H9 (cell line): ENCODE measurements around the gene ZNF746. TPM values are rescaled to one million over a fixed set of nuclear protein-coding genes. Genes with fewer than 3 reads are reported as not detected.

Source experiments
- DNase-seq: peaks from one replicate; pipeline ENCODE4 v3.0.0-alpha.2; 2017
- H2AFZ ChIP-seq: one replicate; pipeline ENCODE4 v1.6.1; 2013; ENCODE audit warnings: mild to moderate bottlenecking, low read length, control low read depth, moderate library complexity
- H2AK5ac ChIP-seq: 2 replicates; pipeline ENCODE4 v1.6.1; 2013; ENCODE audit warnings: low read length, control low read depth, mixed read lengths; ENCODE audit not compliant: insufficient read length
- H2BK120ac ChIP-seq: one replicate; pipeline ENCODE4 v1.6.1; 2013; ENCODE audit warnings: low read depth, mild to moderate bottlenecking, low read length, control low read depth, inconsistent platforms; ENCODE audit not compliant: poor library complexity, severe bottlenecking
- H2BK12ac ChIP-seq: 2 replicates; pipeline ENCODE4 v1.6.1; 2013; ENCODE audit warnings: low read length, control low read depth, mixed read lengths, low read depth; ENCODE audit not compliant: insufficient read length
- H2BK15ac ChIP-seq: 2 replicates; pipeline ENCODE4 v1.6.1; 2013; ENCODE audit warnings: low read depth, low read length, control low read depth
- H2BK20ac ChIP-seq: one replicate; pipeline ENCODE4 v1.6.1; 2013; ENCODE audit warnings: low read depth, mild to moderate bottlenecking, low read length, control low read depth, inconsistent platforms; ENCODE audit not compliant: poor library complexity, severe bottlenecking
- H2BK5ac ChIP-seq: 2 replicates; pipeline ENCODE4 v1.6.1; 2013; ENCODE audit warnings: low read length, control low read depth, mixed read lengths; ENCODE audit not compliant: insufficient read length
- H3K14ac ChIP-seq: 2 replicates; pipeline ENCODE4 v1.6.1; 2013; ENCODE audit warnings: low read length, control low read depth; ENCODE audit not compliant: insufficient read depth
- H3K18ac ChIP-seq: 2 replicates; pipeline ENCODE4 v1.6.1; 2013; ENCODE audit warnings: low read depth, mild to moderate bottlenecking, mixed read lengths, low read length, control low read depth; ENCODE audit not compliant: insufficient read length
- H3K23ac ChIP-seq: 2 replicates; pipeline ENCODE4 v1.6.1; 2013; ENCODE audit warnings: low read length, control low read depth, mixed read lengths, low read depth; ENCODE audit not compliant: insufficient read length
- H3K23me2 ChIP-seq: 2 replicates; pipeline ENCODE4 v1.6.1; 2013; ENCODE audit warnings: low read depth, mild to moderate bottlenecking, mixed read lengths, low read length, control low read depth; ENCODE audit not compliant: insufficient read length, poor library complexity, severe bottlenecking
- H3K27ac ChIP-seq: 2 replicates; pipeline ENCODE4 v1.5.1; 2013; ENCODE audit warnings: low read length, control low read depth, mixed read lengths, low read depth; ENCODE audit not compliant: insufficient read length
- H3K27me3 ChIP-seq: 2 replicates; pipeline ENCODE4 v1.6.1; 2013; ENCODE audit warnings: low read length, control low read depth, inconsistent platforms; ENCODE audit not compliant: insufficient read depth
- H3K4ac ChIP-seq: 2 replicates; pipeline ENCODE4 v1.6.1; 2013; ENCODE audit warnings: low read depth, mild to moderate bottlenecking, control low read depth, inconsistent platforms, low read length, moderate library complexity
- H3K4me1 ChIP-seq: 2 replicates; pipeline ENCODE4 v1.6.1; 2013; ENCODE audit warnings: low read length, control low read depth, inconsistent platforms; ENCODE audit not compliant: insufficient read depth
- H3K4me2 ChIP-seq: 2 replicates; pipeline ENCODE4 v1.6.1; 2013; ENCODE audit warnings: low read length, control low read depth, mixed read lengths; ENCODE audit not compliant: insufficient read length, insufficient read depth
- H3K56ac ChIP-seq: 2 replicates; pipeline ENCODE4 v1.6.1; 2013; ENCODE audit warnings: low read depth, mild to moderate bottlenecking, mixed read lengths, low read length, control low read depth; ENCODE audit not compliant: insufficient read length
- H3K79me1 ChIP-seq: 2 replicates; pipeline ENCODE4 v1.6.1; 2013; ENCODE audit warnings: low read depth, mild to moderate bottlenecking, moderate library complexity, low read length, control low read depth, inconsistent platforms; ENCODE audit not compliant: insufficient read depth, poor library complexity, severe bottlenecking
- H3K79me2 ChIP-seq: 2 replicates; pipeline ENCODE4 v1.6.1; 2013; ENCODE audit warnings: low read length, control low read depth, inconsistent platforms; ENCODE audit not compliant: insufficient read depth
- H3K9ac ChIP-seq: 2 replicates; pipeline ENCODE4 v1.6.1; 2013; ENCODE audit warnings: low read length, control low read depth, mixed read lengths; ENCODE audit not compliant: insufficient read length; ENCODE audit errors: extremely low read depth
- H3K9me3 ChIP-seq: one replicate; pipeline ENCODE4 v1.6.1; 2013; ENCODE audit warnings: low read depth, low read length, inconsistent platforms; ENCODE audit not compliant: control insufficient read depth
- H3T11ph ChIP-seq: one replicate; pipeline ENCODE4 v1.6.1; 2013; ENCODE audit warnings: mild to moderate bottlenecking, low read length, control low read depth, inconsistent platforms
- H4K20me1 ChIP-seq: one replicate; pipeline ENCODE4 v1.6.1; 2013; ENCODE audit not compliant: control insufficient read depth, insufficient read length, insufficient read depth
- H4K5ac ChIP-seq: 2 replicates; pipeline ENCODE4 v1.6.1; 2013; ENCODE audit warnings: low read depth, mild to moderate bottlenecking, mixed read lengths, low read length, control low read depth; ENCODE audit not compliant: insufficient read length
- H4K8ac ChIP-seq: replicated peaks from 2 replicates; pipeline ENCODE4 v1.6.1; 2013; ENCODE audit warnings: low read length, control low read depth, mixed read lengths, low read depth; ENCODE audit not compliant: insufficient read length
- H4K91ac ChIP-seq: 2 replicates; pipeline ENCODE4 v1.6.1; 2013; ENCODE audit warnings: low read depth, mild to moderate bottlenecking, moderate library complexity, mixed read lengths, low read length, control low read depth; ENCODE audit not compliant: insufficient read length
- H3K27ac Mint-ChIP-seq, 3 experiments: 2 replicates in 2 of 3; 3 replicates in 1 of 3; pipeline ENCODE4 v1.8.0; 2020 to 2021; ENCODE audit warnings: mixed read lengths in 3 of 3, mild to moderate bottlenecking in 1 of 3, moderate library complexity in 1 of 3
- H3K27me3 Mint-ChIP-seq: 2 replicates; pipeline ENCODE4 v1.8.0; 2021; ENCODE audit warnings: low read depth, mild to moderate bottlenecking, moderate library complexity, mixed read lengths
- H3K36me3 Mint-ChIP-seq, 3 experiments: 2 replicates in 2 of 3; 3 replicates in 1 of 3; pipeline ENCODE4 v1.8.0; 2020 to 2021; ENCODE audit warnings: low read depth in 3 of 3, mixed read lengths in 3 of 3; ENCODE audit not compliant: insufficient read depth in 1 of 3
- H3K4me1 Mint-ChIP-seq, 2 experiments: 2 replicates each; pipeline ENCODE4 v1.8.0; 2020; ENCODE audit warnings: mixed read lengths in 2 of 2
- H3K4me3 Mint-ChIP-seq, 2 experiments: 2 replicates in 1 of 2; 3 replicates in 1 of 2; pipeline ENCODE4 v1.8.0; 2020 to 2021; ENCODE audit warnings: mild to moderate bottlenecking in 2 of 2, mixed read lengths in 2 of 2, moderate library complexity in 1 of 2
- H3K9me3 Mint-ChIP-seq, 2 experiments: 2 replicates in 1 of 2; 3 replicates in 1 of 2; pipeline ENCODE4 v1.8.0; 2020; ENCODE audit warnings: mild to moderate bottlenecking in 2 of 2, mixed read lengths in 2 of 2, moderate library complexity in 1 of 2
- CTCF ChIP-seq: fragments of 200-600 bp; sonication (generic); conservative IDR thresholded peaks from 3 replicates; pipeline ENCODE4 v1.8.0; 2021; ENCODE audit warnings: antibody characterized with exemption, mild to moderate bottlenecking
- WGBS: extraction: QIAGEN DNeasy Blood & Tissue Kit; methylation state at CpG from one replicate; pipeline ENCODE4 v1.1.7; 2013; ENCODE audit warnings: missing lambda C conversion rate, low lambda C conversion rate, mixed read lengths; ENCODE audit not compliant: insufficient read length; ENCODE audit errors: extremely low coverage; 5-methylcytosine and 5-hydroxymethylcytosine counted together
- total RNA-seq: library from RNA; stranded (reverse); gene quantifications from 2 replicates; pipeline ENCODE4 v1.2.1, GENCODE V29; 2021

Gene ZNF746
- total RNA-seq, 1 experiment from 2014 or later = 26.7 TPM

GRCh38 chr7:149442924-149443323 is 54.7 kb downstream of the ZNF746 start:
- no peak overlapping the region for H3K4ac ChIP-seq
- Mint-ChIP-seq H3K36me3 (peaks cover 0 to 10% (median 2%) of the 10 kb centered on the region in 3 experiments; a peak in 4 of 7 replicates), H3K27ac (no peak overlapping the region), H3K4me1 (0 out of 4 replicates have a peak, but pooled peaks cover 0 to 4% of the 10 kb centered on the region in 2 experiments), H3K9me3 (no peaks in the 10 kb centered on the region), H3K4me3 (no peak overlapping the region), H3K27me3 (no peaks in the 10 kb centered on the region)
- no peaks in the 10 kb centered on the region for H4K20me1 ChIP-seq
- H3K79me1 ChIP-seq = no peaks in the 10 kb centered on the region
- no peak overlapping the region for H3T11ph ChIP-seq
- H3K56ac ChIP-seq = no peak overlapping the region
- H2BK15ac ChIP-seq = no peak overlapping the region
- H3K18ac ChIP-seq = no peak overlapping the region
- H4K5ac ChIP-seq = no peak overlapping the region
- no peak overlapping the region for H3K14ac ChIP-seq
- no peak overlapping the region for H2BK20ac ChIP-seq
- no peak overlapping the region for H2BK5ac ChIP-seq
- H3K9ac ChIP-seq = no peak overlapping the region
- H3K27me3 ChIP-seq = no peaks in the 10 kb centered on the region
- H4K91ac ChIP-seq = no peak overlapping the region
- no peak overlapping the region for H3K23ac ChIP-seq
- no peak overlapping the region for H3K27ac ChIP-seq
- WGBS = no CpG with 5 or more reads among the region's 3 CpGs
- H4K8ac ChIP-seq = no peak overlapping the region
- TF ChIP-seq CTCF = no peak
- H3K23me2 ChIP-seq = no peaks in the 10 kb centered on the region
- no peaks in the 10 kb centered on the region for H3K79me2 ChIP-seq
- H2BK120ac ChIP-seq = no peak overlapping the region
- H2AFZ ChIP-seq = no peak overlapping the region
- H3K4me2 ChIP-seq = no peak overlapping the region
- no peaks in the 10 kb centered on the region for H3K9me3 ChIP-seq
- DNase-seq = no peak
- H2BK12ac ChIP-seq = no peak overlapping the region
- H3K4me1 ChIP-seq = no peaks in the 10 kb centered on the region; the same call in 1 of the 2 replicates
- no peak overlapping the region for H2AK5ac ChIP-seq
